ENCODE results near the gene ELK3.

DNA sequence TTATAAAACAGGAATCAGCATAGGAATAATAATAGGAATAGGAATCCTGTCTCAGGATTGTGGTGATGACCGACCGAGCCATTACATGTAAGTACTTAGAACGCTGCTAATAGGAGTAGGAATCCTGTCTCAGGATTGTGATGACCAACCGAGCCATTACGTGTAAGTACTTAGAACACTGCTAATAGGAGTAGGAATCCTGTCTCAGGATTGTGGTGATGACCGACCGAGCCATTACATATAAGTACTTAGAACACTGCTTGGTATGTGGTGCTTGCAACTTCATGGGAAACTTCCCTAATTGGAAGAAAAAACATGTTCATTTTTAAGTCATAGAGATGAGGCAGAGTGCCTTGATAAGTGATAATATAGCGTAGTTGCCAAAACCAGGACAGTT lies 30.0 kb downstream of the ELK3 start:
- TF ChIP-seq CTCF (IDR thresholded peaks at IDR 0.05) (no peak), POLR2A (IDR thresholded peaks at IDR 0.05) (no peak)

Data from body of pancreas (tissue), 4 donors.